ENCODE data around the gene TPP1. TPM values are rescaled to one million over a fixed set of nuclear protein-coding genes. Genes with fewer than 3 reads are reported as not detected.

The TPP1 gene
- total RNA-seq, 1 experiment from 2014 or later = 61.7 TPM

DNA sequence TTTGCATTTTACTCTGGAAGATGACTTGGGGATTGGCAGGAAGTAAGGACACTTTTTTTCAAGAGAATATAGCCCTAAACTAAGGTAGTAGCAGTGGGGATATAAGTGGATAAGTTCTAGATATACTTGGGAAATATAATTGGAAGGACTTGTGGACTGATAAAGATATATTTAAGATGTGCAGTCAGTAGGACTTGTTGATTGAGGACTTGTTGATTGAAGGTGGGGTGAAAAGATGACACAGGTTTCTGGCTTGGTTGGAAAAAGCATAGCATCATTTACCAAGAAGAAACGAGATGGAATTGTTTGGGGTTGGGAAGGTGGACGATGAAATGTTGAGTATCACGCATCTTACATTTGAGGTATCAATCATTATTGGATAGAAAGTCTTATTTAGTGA is 5.7 kb downstream of the TPP1 start:
- no peaks in the 10 kb centered on the region for H3K27me3 ChIP-seq (replicated peaks; ENCODE audit: control insufficient read depth, insufficient read depth, low read length)
- Mint-ChIP-seq H3K4me1 (ENCODE audit: low read depth, unreplicated experiment) (no peaks in the 10 kb centered on the region), H3K4me3 (ENCODE audit: unreplicated experiment) (no peak overlapping the region), H3K9me3 (ENCODE audit: unreplicated experiment) (no peaks in the 10 kb centered on the region), H3K27ac (ENCODE audit: unreplicated experiment) (no peak overlapping the region), H3K36me3 (ENCODE audit: insufficient read depth, unreplicated experiment) (no peaks in the 10 kb centered on the region), H3K27me3 (ENCODE audit: insufficient read depth, unreplicated experiment) (no peaks in the 10 kb centered on the region)
- intact Hi-C loops (cut with micrococcal nuclease; ENCODE audit: unreplicated experiment) = loop anchor here (2.0 to 10.0 kb wide), 3 partner anchors 17 to 379 kb away; partner anchors contain the start of genes CNGA4, FHIP1B and SMPD1
- peaks cover 5% of the 10 kb centered on the region; the same call in 1 of the 2 replicates for H3K36me3 ChIP-seq (ENCODE audit: control insufficient read depth, insufficient read depth, low read length)
- H3K9me3 ChIP-seq = no peaks in the 10 kb centered on the region
- H3K4me3 ChIP-seq (ENCODE audit: low read depth, low read length) = peak overlapping the region; percentile 78; the same call in 1 of the 2 replicates
- ChIA-PET CTCF (interaction anchor here (2.1 kb wide), 1 partner anchor 82 kb away, joined by 6 read pairs; no protein-coding TSS in a partner anchor), POLR2A (interaction anchor here (0.8 kb wide), 1 partner anchor 70 kb away, joined by 3 read pairs; the partner anchor contains the start of gene MRPL17)
- DNase-seq = no peak
- BruUV-seq (replicated peaks) = no TSS peak
- peaks cover 14% of the 10 kb centered on the region for H3K4me1 ChIP-seq
- no peak for TF ChIP-seq CTCF (IDR thresholded peaks at IDR 0.05; ENCODE audit: insufficient read depth in 1 of 2, low read depth in 1 of 2, low read length in 1 of 2, severe bottlenecking in 1 of 2, unreplicated experiment in 1 of 2)

DNA sequence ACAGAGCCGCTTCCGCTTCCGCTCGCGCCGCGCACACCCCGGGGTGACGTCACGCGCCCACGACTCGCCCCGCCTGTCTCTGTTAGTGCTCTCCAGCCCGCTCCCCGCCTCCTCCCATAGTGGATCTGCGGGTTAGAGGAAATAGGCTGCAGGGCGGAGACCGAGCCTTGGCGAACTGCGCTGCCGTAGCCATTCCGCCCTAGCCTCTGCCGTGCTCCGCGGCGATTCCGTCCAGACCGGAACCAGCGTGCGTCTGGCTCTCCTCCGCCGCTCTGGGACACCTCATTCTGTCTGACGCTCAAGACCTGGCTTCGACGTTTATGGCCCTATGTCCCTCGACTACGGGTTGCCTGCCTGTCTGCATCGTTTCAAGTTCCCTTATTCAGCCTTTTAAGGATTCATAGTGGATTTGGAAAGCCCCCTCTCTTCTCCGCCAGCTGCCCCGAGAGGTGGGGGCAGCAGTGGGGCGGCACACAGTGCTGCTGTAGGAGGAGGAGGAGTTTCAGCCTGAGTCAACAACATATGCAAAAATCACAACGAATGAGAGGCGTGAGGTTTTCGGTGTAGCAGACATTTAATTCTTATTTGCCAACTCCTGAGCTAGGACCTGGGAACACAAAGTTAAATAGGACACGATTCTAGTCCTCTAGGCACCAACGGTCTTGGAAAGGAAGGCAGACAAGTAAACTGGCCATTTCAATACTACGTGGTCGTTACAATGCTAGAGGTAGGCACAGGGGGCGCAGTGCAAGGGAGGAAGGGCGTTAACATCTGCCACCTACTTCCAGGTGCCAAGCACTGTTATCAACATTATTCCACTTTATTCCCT is 6.8 kb downstream of the TPP1 start, which contains the start of gene TAF10:
TSS of gene TAF10 (minus strand) at position 4 of the 829 bp plus-strand sequence. CDS start 27 bp downstream, outside the sequence.
- H3K36me3 ChIP-seq (ENCODE audit: control insufficient read depth, insufficient read depth, low read length) = peaks cover 5% of the 10 kb centered on the region; the same call in 1 of the 2 replicates
- no peaks in the 10 kb centered on the region for H3K27me3 Mint-ChIP-seq (ENCODE audit: insufficient read depth, unreplicated experiment)
- peaks cover 17% of the 10 kb centered on the region for H3K4me1 ChIP-seq
- no peaks in the 10 kb centered on the region for H3K9me3 ChIP-seq
- BruUV-seq (replicated peaks) = TSS peak; percentile 93
- intact Hi-C loops (cut with micrococcal nuclease; ENCODE audit: unreplicated experiment) = loop anchor here (1.0 to 10.0 kb wide), 6 partner anchors 18 to 378 kb away; partner anchors contain the start of genes CNGA4, FHIP1B, MRPL17 and SMPD1
- peak; percentile 39 to 57 for TF ChIP-seq CTCF (IDR thresholded peaks at IDR 0.05; ENCODE audit: insufficient read depth in 1 of 2, low read depth in 1 of 2, low read length in 1 of 2, severe bottlenecking in 1 of 2, unreplicated experiment in 1 of 2)
- H3K36me3 Mint-ChIP-seq (ENCODE audit: insufficient read depth, unreplicated experiment) = no peaks in the 10 kb centered on the region
- peaks cover 4% of the 10 kb centered on the region for H3K4me1 Mint-ChIP-seq (ENCODE audit: low read depth, unreplicated experiment)
- H3K27ac Mint-ChIP-seq (ENCODE audit: unreplicated experiment) = no peak within 1 kb of the TSS
- no peaks in the 10 kb centered on the region for H3K9me3 Mint-ChIP-seq (ENCODE audit: unreplicated experiment)
- H3K27me3 ChIP-seq (replicated peaks; ENCODE audit: control insufficient read depth, insufficient read depth, low read length) = no peaks in the 10 kb centered on the region
- no peak within 1 kb of the TSS for H3K4me3 Mint-ChIP-seq (ENCODE audit: unreplicated experiment)
- H3K4me3 ChIP-seq (ENCODE audit: low read depth, low read length) = peak within 1 kb of the TSS; percentile 78
- CTCF ChIA-PET = interaction anchor here (0.6 to 2.1 kb wide), 4 partner anchors 51 to 233 kb away, joined by 3 to 12 read pairs (median 5); partner anchors contain the start of gene MRPL17
- peak; percentile 97 for DNase-seq
- POLR2A ChIA-PET = interaction anchor here (0.6 to 1.0 kb wide), 10 partner anchors 8 to 193 kb away, joined by 3 to 9 read pairs (median 4); partner anchors contain the start of genes APBB1, ARFIP2, MRPL17 and TIMM10B

DNA sequence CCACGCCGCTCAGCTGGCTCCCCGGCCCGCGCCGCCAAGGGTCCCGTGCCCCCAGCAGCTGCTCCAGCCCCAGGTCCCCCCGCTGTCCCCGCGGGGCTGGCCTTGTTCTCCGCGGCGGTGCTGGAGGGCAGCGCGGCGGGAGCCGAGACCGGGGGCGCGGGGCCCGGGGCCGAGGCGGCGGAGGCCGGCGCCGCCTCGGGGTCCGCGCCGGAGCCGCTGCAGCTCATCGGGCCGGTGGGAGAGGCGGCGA is 7.3 kb downstream of the TPP1 start:
- Histone ChIP-seq H3K36me3 (ENCODE audit: control insufficient read depth, insufficient read depth, low read length) (peaks cover 5% of the 10 kb centered on the region; the same call in 1 of the 2 replicates), H3K4me1 (peaks cover 22% of the 10 kb centered on the region), H3K4me3 (ENCODE audit: low read depth, low read length) (peak overlapping the region; percentile 78), H3K9me3 (no peaks in the 10 kb centered on the region), H3K27me3 (replicated peaks; ENCODE audit: control insufficient read depth, insufficient read depth, low read length) (no peaks in the 10 kb centered on the region)
- Mint-ChIP-seq H3K9me3 (ENCODE audit: unreplicated experiment) (no peaks in the 10 kb centered on the region), H3K27ac (ENCODE audit: unreplicated experiment) (no peak overlapping the region), H3K27me3 (ENCODE audit: insufficient read depth, unreplicated experiment) (no peaks in the 10 kb centered on the region), H3K4me3 (ENCODE audit: unreplicated experiment) (no peak overlapping the region), H3K4me1 (ENCODE audit: low read depth, unreplicated experiment) (peaks cover 7% of the 10 kb centered on the region), H3K36me3 (ENCODE audit: insufficient read depth, unreplicated experiment) (no peaks in the 10 kb centered on the region)
- ChIA-PET CTCF (interaction anchor here (0.6 to 2.1 kb wide), 4 partner anchors 51 to 233 kb away, joined by 3 to 12 read pairs (median 5); partner anchors contain the start of gene MRPL17), POLR2A (interaction anchor here (0.6 to 1.0 kb wide), 8 partner anchors 15 to 193 kb away, joined by 3 to 9 read pairs (median 4); partner anchors contain the start of genes APBB1, ARFIP2, MRPL17 and TIMM10B)
- TF ChIP-seq CTCF (IDR thresholded peaks at IDR 0.05; ENCODE audit: insufficient read depth in 1 of 2, low read depth in 1 of 2, low read length in 1 of 2, severe bottlenecking in 1 of 2, unreplicated experiment in 1 of 2) = no peak
- no TSS peak for BruUV-seq (replicated peaks)
- intact Hi-C loops (cut with micrococcal nuclease; ENCODE audit: unreplicated experiment) = loop anchor here (1.0 to 10.0 kb wide), 6 partner anchors 19 to 377 kb away; partner anchors contain the start of genes CNGA4, FHIP1B, MRPL17 and SMPD1
- no peak for DNase-seq
